BLaER1 (cell line): ENCODE results near the gene COL8A2.
A peak's percentile ranks its signal among the peaks of the same experiment; 100 is the strongest.

Source experiments
- H3K27ac ChIP-seq: shearing (Covaris generic); formaldehyde crosslinking; 2 replicates; pipeline ENCODE4 v1.8.1; 2022
- H3K27me3 ChIP-seq: shearing (Covaris generic); formaldehyde crosslinking; 2 replicates; pipeline ENCODE4 v1.8.1; 2022
- H3K36me3 ChIP-seq: shearing (Covaris generic); formaldehyde crosslinking; 2 replicates; pipeline ENCODE4 v1.8.1; 2022
- H3K4me1 ChIP-seq: shearing (Covaris generic); formaldehyde crosslinking; 2 replicates; pipeline ENCODE4 v1.8.1; 2022
- H3K4me2 ChIP-seq: shearing (Covaris generic); formaldehyde crosslinking; 2 replicates; pipeline ENCODE4 v1.8.1; 2022
- H3K4me3 ChIP-seq: shearing (Covaris generic); formaldehyde crosslinking; 2 replicates; pipeline ENCODE4 v1.8.1; 2022
- H3K9ac ChIP-seq: shearing (Covaris generic); formaldehyde crosslinking; 2 replicates; pipeline ENCODE4 v1.8.1; 2022
- H3K9me3 ChIP-seq: shearing (Covaris generic); formaldehyde crosslinking; 2 replicates; pipeline ENCODE4 v1.8.1; 2022
- H4K20me1 ChIP-seq: shearing (Covaris generic); formaldehyde crosslinking; 2 replicates; pipeline ENCODE4 v1.8.1; 2022
- Cebpa-rat ChIP-seq: shearing (Covaris generic); IDR thresholded peaks from 2 replicates; pipeline ENCODE4 v1.8.1; 2022

Gene COL8A2

DNA sequence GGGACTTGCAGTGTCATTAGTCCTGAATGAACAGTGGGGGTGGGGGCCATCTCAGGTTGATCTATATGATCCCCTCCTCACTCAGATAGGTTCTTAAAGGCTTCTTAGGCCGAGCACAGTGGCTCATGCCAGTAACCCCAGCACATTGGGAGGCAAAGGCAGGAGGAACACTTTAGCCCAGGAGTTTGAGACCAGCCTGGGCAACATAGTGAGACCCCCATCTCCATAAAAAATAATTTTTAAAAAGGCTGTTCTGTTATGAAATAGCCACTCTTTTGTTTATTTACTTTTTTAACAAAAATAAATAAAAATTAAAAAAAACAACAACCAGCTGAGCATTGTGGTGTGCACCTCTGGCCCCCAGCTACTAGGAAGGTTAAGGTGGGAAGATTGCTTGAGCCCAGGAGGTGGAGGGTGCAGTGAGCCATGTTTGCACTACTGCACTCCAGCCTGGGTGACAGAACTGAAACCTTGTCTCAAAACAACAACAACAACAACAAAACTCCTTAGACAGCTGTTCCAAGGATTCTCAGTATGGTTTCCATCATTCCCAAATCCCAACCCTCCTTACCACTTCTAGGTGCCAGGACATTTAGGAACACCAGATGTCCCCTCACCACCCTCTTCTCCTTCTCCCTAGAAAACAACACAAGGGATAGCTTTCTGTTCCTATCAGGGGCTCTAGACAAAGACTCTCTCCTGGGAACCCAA, 26.3 kb upstream of the COL8A2 start:
- H3K9me3 ChIP-seq = no peaks in the 10 kb centered on the region
- H3K9ac ChIP-seq = peak overlapping the region; percentile 68; the same call in 1 of the 2 replicates
- peak overlapping the region; percentile 86 for H3K4me2 ChIP-seq
- H4K20me1 ChIP-seq = 0 out of 2 replicates have a peak, but pooled peaks cover 8% of the 10 kb centered on the region
- peak overlapping the region; percentile 43; the same call in 1 of the 2 replicates for H3K4me3 ChIP-seq
- peaks cover 11% of the 10 kb centered on the region for H3K36me3 ChIP-seq
- H3K27me3 ChIP-seq = no peaks in the 10 kb centered on the region
- TF ChIP-seq Cebpa-rat = no peak
- peak overlapping the region; percentile 77 for H3K27ac ChIP-seq
- peaks cover 76% of the 10 kb centered on the region for H3K4me1 ChIP-seq

- peaks cover 14% of the 10 kb centered on the region for H3K36me3 ChIP-seq
These were observed 25.5 kb upstream of the COL8A2 start for GRCh38 chr1:36150296-36151133.

DNA sequence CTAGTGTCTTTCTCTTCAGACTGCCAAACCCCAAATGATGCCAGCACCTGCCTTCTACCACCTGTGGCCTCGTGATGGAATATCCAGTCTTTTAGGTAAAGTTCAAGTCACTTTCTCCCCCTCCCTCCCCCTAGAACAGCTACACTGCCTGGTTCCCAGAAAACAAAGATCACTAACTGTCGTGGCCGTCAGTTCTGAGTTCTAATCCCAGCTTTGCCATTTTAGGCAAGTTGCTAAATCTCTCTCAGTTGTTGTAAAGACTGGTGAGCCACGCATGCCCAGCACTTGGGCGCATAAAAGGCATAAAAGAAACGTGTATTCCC, 24.9 kb upstream of the COL8A2 start:
- H4K20me1 ChIP-seq = 0 out of 2 replicates have a peak, but pooled peaks cover 16% of the 10 kb centered on the region
- H3K4me3 ChIP-seq = peak overlapping the region; percentile 92
- TF ChIP-seq Cebpa-rat = no peak
- H3K27me3 ChIP-seq = no peaks in the 10 kb centered on the region
- no peaks in the 10 kb centered on the region for H3K9me3 ChIP-seq
- peak overlapping the region; percentile 77 for H3K27ac ChIP-seq
- peaks cover 19% of the 10 kb centered on the region for H3K36me3 ChIP-seq
- peaks cover 72% of the 10 kb centered on the region for H3K4me1 ChIP-seq
- H3K9ac ChIP-seq = peak overlapping the region; percentile 68
- peak overlapping the region; percentile 86 for H3K4me2 ChIP-seq

More at GRCh38 chr1:36150296-36151133, 25.5 kb upstream of the COL8A2 start:
- Histone ChIP-seq H3K4me1 (peaks cover 76% of the 10 kb centered on the region), H3K4me2 (peak overlapping the region; percentile 86), H3K4me3 (peak overlapping the region; percentile 92; the same call in 1 of the 2 replicates), H3K9ac (peak overlapping the region; percentile 68), H3K27me3 (no peaks in the 10 kb centered on the region), H3K9me3 (no peaks in the 10 kb centered on the region), H3K27ac (peak overlapping the region; percentile 77), H4K20me1 (0 out of 2 replicates have a peak, but pooled peaks cover 10% of the 10 kb centered on the region)
- no peak for TF ChIP-seq Cebpa-rat

DNA sequence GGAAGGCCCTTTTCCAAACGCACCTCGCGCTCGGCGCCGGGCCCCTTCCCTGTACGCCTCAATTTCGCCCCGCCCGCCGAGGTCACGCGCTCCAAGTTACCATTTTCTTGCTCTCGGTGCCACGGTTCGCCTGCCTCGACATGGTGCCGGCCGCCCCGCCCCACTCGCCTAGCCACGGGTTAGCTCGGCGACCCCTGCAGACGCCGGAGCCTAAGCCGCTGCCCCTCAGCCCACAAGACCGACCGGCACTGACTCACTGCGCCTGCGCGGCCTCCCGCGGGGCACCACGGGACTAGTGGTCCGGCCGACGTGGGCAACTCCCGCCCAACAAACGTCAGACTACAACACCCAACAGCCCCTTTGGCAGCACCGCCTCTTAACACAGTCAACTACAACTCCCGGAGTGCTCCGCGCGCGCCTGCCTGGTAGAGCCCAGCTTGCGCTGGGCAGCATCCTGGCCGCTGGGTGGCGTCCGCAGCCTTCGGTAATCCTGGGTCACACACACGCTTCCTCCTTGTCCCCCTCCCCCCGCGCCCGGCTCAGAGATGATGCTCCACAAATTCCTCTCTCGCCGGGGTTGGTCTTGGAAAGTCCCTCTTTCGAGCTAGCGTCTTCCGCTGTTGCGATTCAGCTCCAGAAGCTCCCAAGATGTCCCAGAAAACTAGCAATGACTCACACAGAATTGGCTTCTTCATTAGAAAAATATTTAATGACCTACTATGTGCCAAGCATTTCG, 24.4 kb upstream of the COL8A2 start, which contains the start of gene TRAPPC3:
TRAPPC3 (minus strand) TSS at position 250 of the 736 bp plus-strand sequence; CDS start at position 142, 108 bp downstream.
- peak within 1 kb of the TSS; percentile 86 for H3K27ac ChIP-seq
- peaks cover 22% of the 10 kb centered on the region for H3K36me3 ChIP-seq
- peaks cover 67% of the 10 kb centered on the region for H3K4me1 ChIP-seq
- H3K9ac ChIP-seq = peak within 1 kb of the TSS; percentile 95
- peak within 1 kb of the TSS; percentile 92 for H3K4me3 ChIP-seq
- H3K27me3 ChIP-seq = no peaks in the 10 kb centered on the region
- H3K9me3 ChIP-seq = no peaks in the 10 kb centered on the region
- peaks cover 21% of the 10 kb centered on the region; the same call in 1 of the 2 replicates for H4K20me1 ChIP-seq
- TF ChIP-seq Cebpa-rat = no peak
- peak within 1 kb of the TSS; percentile 94 for H3K4me2 ChIP-seq

DNA sequence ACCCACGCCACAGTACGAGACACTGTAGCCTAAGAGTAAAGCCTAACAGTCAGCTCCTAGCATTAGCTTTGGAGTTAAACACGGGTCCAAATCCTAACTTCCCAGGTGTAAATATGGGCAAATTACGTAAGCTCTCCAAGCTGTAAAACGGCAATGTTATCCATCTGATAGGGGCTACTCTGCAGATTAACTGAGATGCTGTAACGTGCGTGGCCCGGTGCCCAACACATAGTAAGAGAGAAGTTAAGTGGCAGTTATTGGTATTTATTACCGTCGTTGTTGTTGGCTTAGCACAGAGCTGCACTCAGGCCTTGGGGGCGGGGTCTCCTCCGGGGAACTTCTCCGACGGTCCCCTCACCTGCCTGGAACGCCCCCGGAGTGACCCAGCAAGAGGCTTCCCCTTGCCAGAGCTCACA, 23.8 kb upstream of the COL8A2 start:
- H3K36me3 ChIP-seq = peaks cover 27% of the 10 kb centered on the region
- H4K20me1 ChIP-seq = peaks cover 27% of the 10 kb centered on the region; the same call in 1 of the 2 replicates
- peak overlapping the region; percentile 86 for H3K27ac ChIP-seq
- H3K27me3 ChIP-seq = no peaks in the 10 kb centered on the region
- no peak for TF ChIP-seq Cebpa-rat
- H3K4me3 ChIP-seq = peak overlapping the region; percentile 92
- H3K9me3 ChIP-seq = no peaks in the 10 kb centered on the region
- H3K4me1 ChIP-seq = peaks cover 61% of the 10 kb centered on the region
- H3K9ac ChIP-seq = peak overlapping the region; percentile 95
- peak overlapping the region; percentile 94 for H3K4me2 ChIP-seq

DNA sequence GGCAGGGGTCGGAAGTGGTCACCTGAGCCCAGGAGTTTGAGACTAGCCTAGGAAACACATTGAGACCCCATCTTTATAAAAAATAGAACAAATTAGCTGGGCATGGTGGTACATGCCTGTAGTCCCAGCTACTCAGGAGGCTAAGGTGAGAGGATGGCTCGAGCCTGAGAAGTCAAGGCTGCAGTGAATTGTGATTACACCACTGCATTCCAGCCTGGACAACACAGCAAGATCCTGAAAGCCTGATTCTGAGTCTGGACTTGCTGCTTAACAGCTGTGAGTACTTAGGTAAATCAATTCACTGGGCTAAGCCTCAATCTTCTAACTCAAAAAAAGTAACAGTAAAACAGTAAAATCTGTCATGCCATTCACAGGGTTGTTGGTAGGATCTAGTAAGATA, 19.4 kb upstream of the COL8A2 start:
- Histone ChIP-seq H4K20me1 (peaks cover 70% of the 10 kb centered on the region), H3K36me3 (peaks cover 59% of the 10 kb centered on the region), H3K27ac (no peak overlapping the region), H3K9me3 (no peaks in the 10 kb centered on the region), H3K9ac (no peak overlapping the region), H3K4me1 (peaks cover 25% of the 10 kb centered on the region), H3K27me3 (no peaks in the 10 kb centered on the region), H3K4me3 (no peak overlapping the region), H3K4me2 (no peak overlapping the region)
- TF ChIP-seq Cebpa-rat = no peak

DNA sequence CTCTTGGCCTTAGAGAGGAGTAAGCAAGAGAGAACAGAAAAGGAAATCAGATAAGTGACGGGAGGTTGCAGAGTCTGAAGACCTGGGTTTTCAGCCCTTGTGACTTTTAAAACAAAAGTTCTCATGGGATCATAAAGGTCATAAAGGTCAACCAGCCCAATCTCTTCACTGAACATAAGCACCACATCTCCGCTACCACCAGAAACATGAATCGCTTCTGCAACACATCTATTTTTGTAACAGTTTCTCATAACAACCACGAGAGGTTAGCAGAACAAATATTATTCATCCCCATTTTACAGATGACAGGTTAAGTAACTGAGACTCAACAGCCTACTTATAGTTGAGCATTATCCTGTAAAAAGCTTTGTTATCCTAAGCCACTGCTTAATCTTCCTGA, 18.4 kb upstream of the COL8A2 start:
- no peaks in the 10 kb centered on the region for H3K27me3 ChIP-seq
- no peak overlapping the region for H3K4me3 ChIP-seq
- no peak overlapping the region for H3K27ac ChIP-seq
- H4K20me1 ChIP-seq = peaks cover 75% of the 10 kb centered on the region
- no peak for TF ChIP-seq Cebpa-rat
- peaks cover 21% of the 10 kb centered on the region for H3K4me1 ChIP-seq
- H3K9me3 ChIP-seq = no peaks in the 10 kb centered on the region
- peaks cover 69% of the 10 kb centered on the region for H3K36me3 ChIP-seq
- H3K9ac ChIP-seq = no peak overlapping the region
- H3K4me2 ChIP-seq = no peak overlapping the region

DNA sequence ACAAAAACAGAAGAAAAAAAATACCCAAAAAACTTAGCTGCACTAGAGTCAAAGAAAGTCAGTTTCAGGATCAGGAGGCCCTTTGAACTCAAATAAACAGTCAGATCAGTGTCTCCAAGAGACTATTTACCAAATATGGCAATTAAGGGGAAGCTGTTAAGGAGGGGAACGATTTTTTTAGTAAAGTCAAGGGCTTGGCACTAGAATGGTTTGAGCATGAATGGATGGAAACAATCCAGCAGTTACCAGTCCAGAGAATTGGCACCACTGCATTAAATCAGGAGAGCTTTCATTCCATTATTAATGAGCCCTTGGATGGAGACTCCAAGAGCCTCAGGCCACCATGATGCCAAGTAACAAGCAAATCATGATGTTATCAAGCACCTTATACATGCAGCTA, 17.1 kb upstream of the COL8A2 start:
- no peaks in the 10 kb centered on the region for H3K27me3 ChIP-seq
- peaks cover 79% of the 10 kb centered on the region for H3K36me3 ChIP-seq
- peaks cover 8% of the 10 kb centered on the region; the same call in 1 of the 2 replicates for H3K4me1 ChIP-seq
- H4K20me1 ChIP-seq = peaks cover 81% of the 10 kb centered on the region
- H3K9me3 ChIP-seq = no peaks in the 10 kb centered on the region
- H3K4me2 ChIP-seq = no peak overlapping the region
- TF ChIP-seq Cebpa-rat = no peak
- H3K27ac ChIP-seq = no peak overlapping the region
- no peak overlapping the region for H3K4me3 ChIP-seq
- H3K9ac ChIP-seq = no peak overlapping the region

- Histone ChIP-seq H3K9me3 (no peaks in the 10 kb centered on the region), H4K20me1 (peaks cover 64% of the 10 kb centered on the region), H3K4me2 (no peak overlapping the region), H3K9ac (no peak overlapping the region), H3K4me1 (peaks cover 7% of the 10 kb centered on the region; the same call in 1 of the 2 replicates), H3K27me3 (no peaks in the 10 kb centered on the region), H3K27ac (no peak overlapping the region), H3K36me3 (peaks cover 74% of the 10 kb centered on the region), H3K4me3 (no peak overlapping the region)
- TF ChIP-seq Cebpa-rat = no peak
These were observed 14.5 kb upstream of the COL8A2 start for GRCh38 chr1:36139521-36139920.
